ENCODE measurements around the gene PALS2.

GRCh38 chr7:24545215-24545614 lies 28.0 kb upstream of the PALS2 start:
- no peak for TF ChIP-seq CTCF (IDR thresholded peaks at IDR 0.05)
- TF ChIP-seq EZH2phosphoT487 (IDR thresholded peaks at IDR 0.05), result no peak
